ENCODE data around the gene SRRM5. TPM values are rescaled to one million over a fixed set of nuclear protein-coding genes. Genes with fewer than 3 reads are reported as not detected.
A peak's percentile ranks its signal among the peaks of the same experiment; 100 is the strongest.

SRRM5 gene
- total and polyA plus RNA-seq, 2 experiments from 2014 or later, result 0.30 to 0.50 TPM

- no peaks in the 10 kb centered on the region for H3K27me3 ChIP-seq
- no peaks in the 10 kb centered on the region for H3K9me3 ChIP-seq (ENCODE audit: low read depth)
- TF ChIP-seq CTCF (IDR thresholded peaks at IDR 0.05; ENCODE audit: low read depth, low read length), result no peak
- H3K4me3 ChIP-seq, result no peak overlapping the region
- no peak overlapping the region for H3K27ac ChIP-seq
- DNase-seq (ENCODE audit: low read depth in 1 of 2, low spot score in 1 of 2), result no peak
- H3K4me1 ChIP-seq (ENCODE audit: low read depth), result no peaks in the 10 kb centered on the region
- H3K36me3 ChIP-seq, result peaks cover 3% of the 10 kb centered on the region
These were observed 486 bp downstream of the SRRM5 start for GRCh38 chr19:43612374-43612773.

GRCh38 chr19:43616306-43616705 is 4.4 kb downstream of the SRRM5 start:
- H3K4me3 ChIP-seq, result no peak overlapping the region
- no peaks in the 10 kb centered on the region for H3K9me3 ChIP-seq (ENCODE audit: low read depth)
- no peak for DNase-seq (ENCODE audit: low read depth in 1 of 2, low spot score in 1 of 2)
- H3K27me3 ChIP-seq, result no peaks in the 10 kb centered on the region
- peaks cover 4% of the 10 kb centered on the region for H3K4me1 ChIP-seq (ENCODE audit: low read depth)
- peak overlapping the region; percentile 39 for H3K27ac ChIP-seq
- peaks cover 3% of the 10 kb centered on the region for H3K36me3 ChIP-seq
- TF ChIP-seq CTCF (IDR thresholded peaks at IDR 0.05; ENCODE audit: low read depth, low read length), result no peak

GRCh38 chr19:43616954-43617353 is 5.1 kb downstream of the SRRM5 start:
- no peaks in the 10 kb centered on the region for H3K9me3 ChIP-seq (ENCODE audit: low read depth)
- no peaks in the 10 kb centered on the region for H3K27me3 ChIP-seq
- no peak overlapping the region for H3K27ac ChIP-seq
- no peak for DNase-seq (ENCODE audit: low read depth in 1 of 2, low spot score in 1 of 2)
- H3K36me3 ChIP-seq, result no peaks in the 10 kb centered on the region
- H3K4me3 ChIP-seq, result no peak overlapping the region
- peaks cover 4% of the 10 kb centered on the region for H3K4me1 ChIP-seq (ENCODE audit: low read depth)
- TF ChIP-seq CTCF (IDR thresholded peaks at IDR 0.05; ENCODE audit: low read depth, low read length), result no peak

- Histone ChIP-seq H3K27ac (peak overlapping the region; percentile 92), H3K36me3 (peaks cover 3% of the 10 kb centered on the region), H3K4me1 (ENCODE audit: low read depth) (peaks cover 4% of the 10 kb centered on the region), H3K9me3 (ENCODE audit: low read depth) (no peaks in the 10 kb centered on the region), H3K27me3 (no peaks in the 10 kb centered on the region), H3K4me3 (peak overlapping the region; percentile 56)
- TF ChIP-seq CTCF (IDR thresholded peaks at IDR 0.05; ENCODE audit: low read depth, low read length), result no peak
- DNase-seq (ENCODE audit: low read depth in 1 of 2, low spot score in 1 of 2), result peak in 1 of 2 donors; percentile 47
These were observed 7.0 kb downstream of the SRRM5 start for GRCh38 chr19:43618921-43619261.

GRCh38 chr19:43619262-43620060 is 7.6 kb downstream of the SRRM5 start, which contains the start of gene ZNF428:
Gene ZNF428 (minus strand): TSS chr19:43619629. CDS start chr19:43614304, 5,325 bp downstream.
- peaks cover 4% of the 10 kb centered on the region for H3K4me1 ChIP-seq (ENCODE audit: low read depth)
- H3K27ac ChIP-seq, result peak within 1 kb of the TSS; percentile 92
- peak; percentile 93 to 94 for DNase-seq (ENCODE audit: low read depth in 1 of 2, low spot score in 1 of 2)
- TF ChIP-seq CTCF (IDR thresholded peaks at IDR 0.05; ENCODE audit: low read depth, low read length), result peak; percentile 2
- no peaks in the 10 kb centered on the region for H3K9me3 ChIP-seq (ENCODE audit: low read depth)
- peak within 1 kb of the TSS; percentile 56 for H3K4me3 ChIP-seq
- H3K27me3 ChIP-seq, result no peaks in the 10 kb centered on the region
- peaks cover 3% of the 10 kb centered on the region for H3K36me3 ChIP-seq
